ENCODE data around the gene SLC22A3. TPM values are rescaled to one million over a fixed set of nuclear protein-coding genes. Genes with fewer than 3 reads are reported as not detected.
"Not testable (repeated sequence)": the region's sequence is repeated elsewhere in the genome, so short reads cannot be mapped to it uniquely, and the experiment has no call there.

SLC22A3 gene
- total and polyA plus RNA-seq, 8 donors = 2.0 to 29.3 (median 7.2) TPM

- no peak overlapping the region for H3K4me3 ChIP-seq
- no peaks in the 10 kb centered on the region for H3K27me3 ChIP-seq
- intact Hi-C loops (cut with DNase I; ENCODE audit: low total_unique reads) = no loop called here
- no peak overlapping the region for H3K27ac ChIP-seq
- WGBS, 5 donors = 78 to 87% (median 82%) methylated on average over 4 of the region's 4 CpGs
- no peaks in the 10 kb centered on the region for H3K4me1 ChIP-seq
- no peak for DNase-seq
- TF ChIP-seq POLR2A (IDR thresholded peaks at IDR 0.05) = no peak
- no peak for TF ChIP-seq CTCF (IDR thresholded peaks at IDR 0.05)
- TF ChIP-seq POLR2AphosphoS5 (IDR thresholded peaks at IDR 0.05) = no peak
- no peak for TF ChIP-seq EP300 (IDR thresholded peaks at IDR 0.05)
- no peaks in the 10 kb centered on the region for H3K36me3 ChIP-seq
- no peaks in the 10 kb centered on the region for H3K9me3 ChIP-seq
Measured at GRCh38 chr6:160438481-160438880, 90.3 kb downstream of the SLC22A3 start.

DNA sequence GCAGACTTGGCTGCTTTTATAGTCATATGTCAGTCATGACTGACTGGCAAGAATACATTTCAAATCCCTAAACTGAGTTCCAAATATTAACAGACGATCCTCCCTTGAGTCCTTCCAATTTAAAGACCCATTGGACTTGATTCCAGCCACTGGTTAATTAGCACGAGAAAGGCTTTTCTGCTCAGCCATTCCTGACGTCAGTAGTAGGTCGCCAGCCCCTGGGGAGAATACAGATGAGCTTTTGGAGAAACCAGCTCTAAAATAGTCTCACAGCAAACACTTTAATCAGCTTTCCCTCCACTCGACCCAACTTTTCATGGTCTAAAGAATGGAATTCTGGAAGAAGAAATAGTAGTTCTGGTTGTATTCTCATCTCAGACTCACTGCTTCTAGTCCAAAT lies 91.6 kb downstream of the SLC22A3 start:
- no peaks in the 10 kb centered on the region for H3K27me3 ChIP-seq
- intact Hi-C loops (cut with DNase I; ENCODE audit: low total_unique reads) = no loop called here
- no peak overlapping the region for H3K4me3 ChIP-seq
- TF ChIP-seq EP300 (IDR thresholded peaks at IDR 0.05) (no peak), POLR2A (IDR thresholded peaks at IDR 0.05) (no peak), POLR2AphosphoS5 (IDR thresholded peaks at IDR 0.05) (no peak), CTCF (IDR thresholded peaks at IDR 0.05) (no peak)
- H3K4me1 ChIP-seq = no peaks in the 10 kb centered on the region
- H3K27ac ChIP-seq = no peak overlapping the region
- 68 to 85% (median 72%) methylated on average over 5 of the region's 5 CpGs for WGBS, 5 donors
- no peaks in the 10 kb centered on the region for H3K36me3 ChIP-seq
- H3K9me3 ChIP-seq = no peaks in the 10 kb centered on the region
- no peak for DNase-seq

DNA sequence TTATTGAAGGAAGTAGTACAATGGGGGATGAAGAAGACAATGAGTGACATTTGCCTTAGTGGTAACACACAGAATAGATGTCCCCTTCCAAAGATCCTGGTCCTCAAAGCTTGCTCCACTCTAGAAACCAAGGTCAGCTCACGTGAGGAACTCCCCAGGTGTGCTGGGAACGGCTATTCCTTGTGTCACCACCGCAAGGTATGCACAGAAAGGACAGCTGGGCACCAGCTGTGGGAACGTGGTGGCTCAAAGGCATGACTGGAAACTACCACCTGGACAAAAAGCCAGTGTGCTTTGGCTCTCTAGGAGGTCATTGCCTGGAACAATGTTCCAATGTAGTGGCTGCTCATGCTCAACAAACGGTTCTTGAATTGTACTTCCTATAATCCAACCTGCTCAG lies 94.0 kb downstream of the SLC22A3 start:
- no peak for TF ChIP-seq CTCF (IDR thresholded peaks at IDR 0.05)
- Histone ChIP-seq H3K9me3 (no peaks in the 10 kb centered on the region), H3K4me1 (no peaks in the 10 kb centered on the region), H3K27me3 (no peaks in the 10 kb centered on the region), H3K36me3 (no peaks in the 10 kb centered on the region), H3K4me3 (no peak overlapping the region), H3K27ac (no peak overlapping the region)
- intact Hi-C loops (cut with DNase I; ENCODE audit: low total_unique reads) = no loop called here
- no peak for DNase-seq
- 77 to 87% (median 86%) methylated on average over 5 of the region's 5 CpGs for WGBS, 5 donors

GRCh38 chr6:160445130-160445529 lies 97.0 kb downstream of the SLC22A3 start:
- H3K27ac ChIP-seq = no peak overlapping the region
- 82 to 97% (median 91%) methylated on average over 2 of the region's 2 CpGs for WGBS, 5 donors
- no peaks in the 10 kb centered on the region for H3K27me3 ChIP-seq
- H3K9me3 ChIP-seq = no peaks in the 10 kb centered on the region
- TF ChIP-seq EP300 (IDR thresholded peaks at IDR 0.05) (no peak), POLR2AphosphoS5 (IDR thresholded peaks at IDR 0.05) (no peak), CTCF (IDR thresholded peaks at IDR 0.05) (no peak), POLR2A (IDR thresholded peaks at IDR 0.05) (no peak)
- no peak overlapping the region for H3K4me3 ChIP-seq
- no peaks in the 10 kb centered on the region for H3K4me1 ChIP-seq
- no peaks in the 10 kb centered on the region for H3K36me3 ChIP-seq
- intact Hi-C loops (cut with DNase I; ENCODE audit: low total_unique reads) = no loop called here
- no peak for DNase-seq

- Histone ChIP-seq H3K4me3 (no peak overlapping the region), H3K27ac (no peak overlapping the region), H3K27me3 (no peaks in the 10 kb centered on the region), H3K4me1 (no peaks in the 10 kb centered on the region), H3K9me3 (no peaks in the 10 kb centered on the region), H3K36me3 (no peaks in the 10 kb centered on the region)
- intact Hi-C loops (cut with DNase I; ENCODE audit: low total_unique reads) = no loop called here
- 90 to 97% (median 95%) methylated on average over 4 of the region's 4 CpGs for WGBS, 5 donors
- TF ChIP-seq EP300 (IDR thresholded peaks at IDR 0.05) (no peak), POLR2A (IDR thresholded peaks at IDR 0.05) (no peak), CTCF (IDR thresholded peaks at IDR 0.05) (no peak), POLR2AphosphoS5 (IDR thresholded peaks at IDR 0.05) (no peak)
- DNase-seq = no peak
Measured at GRCh38 chr6:160447350-160447749, 99.2 kb downstream of the SLC22A3 start.

GRCh38 chr6:160449787-160450186 lies 101.6 kb downstream of the SLC22A3 start:
- intact Hi-C loops (cut with DNase I; ENCODE audit: low total_unique reads); H3K4me3 ChIP-seq; H3K9me3 ChIP-seq; H3K4me1 ChIP-seq; H3K36me3 ChIP-seq; H3K27ac ChIP-seq; H3K27me3 ChIP-seq; DNase-seq: not testable (repeated sequence)
- WGBS, 5 donors = 92 to 97% (median 94%) methylated on average over 4 of the region's 4 CpGs

Measured in stomach (tissue), 9 donors.